Neural progenitor cell (in vitro differentiated cells): ENCODE measurements around the gene TCF3. TPM values are rescaled to one million over a fixed set of nuclear protein-coding genes. Genes with fewer than 3 reads are reported as not detected.

Experiments used
- DNase-seq: peaks from one replicate; pipeline ENCODE4 v3.0.0-alpha.2; 2016; ENCODE audit warnings: low spot score
- H2AFZ ChIP-seq: fragments of 200-600 bp; sonication (generic); replicated peaks from 2 replicates; pipeline ENCODE4 v1.6.1; 2016; ENCODE audit warnings: antibody characterized with exemption
- H3F3A ChIP-seq: fragments of 200-600 bp; sonication (generic); 2 replicates; pipeline ENCODE4 v1.6.1; 2016; ENCODE audit warnings: antibody characterized with exemption, low read depth
- H3K27ac ChIP-seq: fragments of 200-600 bp; sonication (generic); 2 replicates; pipeline ENCODE4 v1.5.1; 2016; ENCODE audit warnings: mild to moderate bottlenecking
- H3K27me3 ChIP-seq: fragments of 200-600 bp; sonication (generic); 2 replicates; pipeline ENCODE4 v1.6.1; 2016; ENCODE audit warnings: mild to moderate bottlenecking, moderate library complexity
- H3K36me3 ChIP-seq: fragments of 200-600 bp; sonication (generic); 2 replicates; pipeline ENCODE4 v1.5.1; 2016
- H3K4me1 ChIP-seq: fragments of 200-600 bp; sonication (generic); 2 replicates; pipeline ENCODE4 v1.6.1; 2016; ENCODE audit warnings: mixed run types
- H3K4me2 ChIP-seq: fragments of 200-600 bp; sonication (generic); 2 replicates; pipeline ENCODE4 v1.6.1; 2016
- H3K4me3 ChIP-seq: fragments of 200-600 bp; sonication (generic); 2 replicates; pipeline ENCODE4 v1.5.1; 2016
- H3K79me2 ChIP-seq: fragments of 200-600 bp; sonication (generic); 2 replicates; pipeline ENCODE4 v1.6.1; 2016; ENCODE audit warnings: low read depth
- H3K9ac ChIP-seq: fragments of 200-600 bp; sonication (generic); 2 replicates; pipeline ENCODE4 v1.6.1; 2016
- H3K9me3 ChIP-seq: fragments of 200-600 bp; sonication (generic); 2 replicates; pipeline ENCODE4 v1.5.1; 2016; ENCODE audit warnings: low read depth
- H4K20me1 ChIP-seq: fragments of 200-600 bp; sonication (generic); 2 replicates; pipeline ENCODE4 v1.6.1; 2016; ENCODE audit warnings: low read depth
- H3K27ac Mint-ChIP-seq: 3 replicates; pipeline ENCODE4 v1.8.0; 2021; ENCODE audit warnings: mixed read lengths
- H3K27me3 Mint-ChIP-seq: 2 replicates; pipeline ENCODE4 v1.8.0; 2022; ENCODE audit warnings: low read depth, mild to moderate bottlenecking, inconsistent platforms, moderate library complexity, mixed read lengths; ENCODE audit not compliant: insufficient read depth
- H3K36me3 Mint-ChIP-seq: 3 replicates; pipeline ENCODE4 v1.8.0; 2021; ENCODE audit warnings: mixed read lengths
- H3K4me1 Mint-ChIP-seq: 3 replicates; pipeline ENCODE4 v1.8.0; 2021; ENCODE audit warnings: mixed read lengths
- H3K4me3 Mint-ChIP-seq: 3 replicates; pipeline ENCODE4 v1.8.0; 2021; ENCODE audit warnings: mild to moderate bottlenecking, moderate library complexity, mixed read lengths
- H3K9me3 Mint-ChIP-seq: 3 replicates; pipeline ENCODE4 v1.8.0; 2020; ENCODE audit warnings: mixed read lengths
- CTCF ChIP-seq: fragments of 200-600 bp; sonication (generic); IDR thresholded peaks from 2 replicates; pipeline ENCODE4 v1.5.1; 2017; ENCODE audit warnings: antibody characterized with exemption, mild to moderate bottlenecking
- EZH2 ChIP-seq: fragments of 200-600 bp; sonication (generic); IDR thresholded peaks from 2 replicates; pipeline ENCODE4 v1.6.1; 2017; ENCODE audit warnings: antibody characterized with exemption, mild to moderate bottlenecking, moderate library complexity
- EZH2phosphoT487 ChIP-seq: fragments of 200-600 bp; sonication (generic); IDR thresholded peaks from 2 replicates; pipeline ENCODE4 v1.6.1; 2017; ENCODE audit warnings: antibody characterized with exemption
- total RNA-seq: library from RNA; depleted of rRNA; stranded (reverse); fragments of >200 nt; gene quantifications from 2 replicates; pipeline ENCODE4 v1.2.3, GENCODE V29; 2015; ENCODE audit warnings: low replicate concordance

TCF3 gene
- total RNA-seq, 1 donor from 2014 or later: 131 TPM

DNA sequence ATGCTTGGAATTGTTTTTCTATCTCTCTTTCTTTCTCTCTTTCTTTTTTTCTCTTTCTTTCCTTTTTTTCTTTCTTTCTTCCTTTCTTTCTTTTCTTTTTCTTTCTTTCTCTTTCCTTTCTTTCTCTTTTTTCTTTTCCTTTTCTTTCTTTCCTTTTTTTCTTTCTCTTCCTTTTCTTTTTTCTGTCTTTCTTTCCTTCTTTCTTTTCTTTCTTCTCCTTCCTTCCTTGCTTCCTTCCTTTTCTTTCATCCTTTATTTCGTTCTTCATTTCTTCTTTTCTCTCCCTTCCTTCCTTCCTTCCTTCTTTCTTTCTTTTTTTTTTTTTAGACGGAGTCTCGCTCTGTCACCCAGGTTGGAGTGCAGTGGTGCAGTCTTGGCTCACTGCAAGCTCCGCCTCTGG is 82.4 kb downstream of the TCF3 start:
- Histone ChIP-seq H3K4me3 (no peak overlapping the region), H3K9ac (no peak overlapping the region), H3K79me2 (peaks cover 25% of the 10 kb centered on the region), H3F3A (peaks cover 14% of the 10 kb centered on the region), H3K4me1 (peaks cover 11% of the 10 kb centered on the region), H3K27ac (no peak overlapping the region), H4K20me1 (peaks cover 26% of the 10 kb centered on the region), H2AFZ (no peak overlapping the region), H3K4me2 (no peak overlapping the region), H3K9me3 (no peaks in the 10 kb centered on the region), H3K36me3 (no peaks in the 10 kb centered on the region), H3K27me3 (peaks cover 23% of the 10 kb centered on the region)
- Mint-ChIP-seq H3K36me3 (peaks cover 5% of the 10 kb centered on the region), H3K4me3 (peak overlapping the region; percentile 47), H3K27me3 (peaks cover 17% of the 10 kb centered on the region), H3K27ac (no peak overlapping the region), H3K9me3 (peaks cover 3% of the 10 kb centered on the region), H3K4me1 (peaks cover 7% of the 10 kb centered on the region)
- TF ChIP-seq EZH2phosphoT487 (no peak), CTCF (no peak), EZH2 (no peak)
- no peak for DNase-seq

DNA sequence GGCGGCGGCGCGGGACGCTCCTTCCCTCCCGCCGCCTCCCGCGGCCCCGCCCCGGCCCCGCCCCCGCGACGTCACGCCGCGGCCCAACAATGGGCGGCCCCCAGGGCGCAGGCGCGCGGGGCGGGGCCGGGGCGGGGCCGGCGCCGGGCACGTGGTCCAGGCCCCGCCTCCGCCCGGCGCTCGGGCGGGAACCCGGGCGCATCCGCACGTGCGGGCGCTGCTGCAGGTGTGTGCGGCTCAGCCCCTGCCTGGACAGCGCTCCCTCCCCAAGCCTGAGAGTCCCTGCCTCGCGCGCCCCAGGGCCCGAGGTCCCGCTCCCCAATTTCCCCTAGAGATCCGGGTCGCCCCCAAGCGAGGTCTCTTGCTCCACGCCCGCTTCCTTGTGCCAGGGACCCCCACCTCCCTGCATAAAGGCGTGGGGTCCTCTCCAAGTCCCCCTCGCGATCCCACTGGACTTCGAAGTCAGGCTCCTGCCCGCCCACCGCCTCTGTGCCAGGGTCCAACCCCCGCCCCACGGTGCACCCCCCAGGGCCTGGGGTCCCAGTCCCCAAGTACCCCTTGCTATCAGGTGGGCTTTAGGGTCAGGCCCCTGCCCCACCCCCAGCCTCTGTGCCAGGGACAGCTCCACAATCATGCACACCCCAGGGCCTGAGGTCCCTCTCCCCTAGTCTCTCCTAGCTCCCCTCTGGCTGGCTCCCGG is 83.9 kb downstream of the TCF3 start, which contains the start of gene MEX3D:
Gene MEX3D, minus strand, starts transcription at position 6 of the 700 bp plus-strand sequence. CDS start 267 bp downstream, outside the sequence.
- H3K4me3 Mint-ChIP-seq: peak within 1 kb of the TSS; percentile 85
- Histone ChIP-seq H3K27me3 (peaks cover 23% of the 10 kb centered on the region), H3K9me3 (no peaks in the 10 kb centered on the region), H3K4me2 (peak within 1 kb of the TSS; percentile 91), H3K36me3 (no peaks in the 10 kb centered on the region), H3K27ac (peak within 1 kb of the TSS; percentile 89), H3K4me3 (peak within 1 kb of the TSS; percentile 76), H3K4me1 (peaks cover 11% of the 10 kb centered on the region), H3K79me2 (peaks cover 41% of the 10 kb centered on the region), H3K9ac (peak within 1 kb of the TSS; percentile 86), H4K20me1 (peaks cover 41% of the 10 kb centered on the region), H3F3A (peaks cover 14% of the 10 kb centered on the region), H2AFZ (no peak within 1 kb of the TSS)
- TF ChIP-seq CTCF (no peak), EZH2 (no peak), EZH2phosphoT487 (no peak)
- H3K4me1 Mint-ChIP-seq: peaks cover 12% of the 10 kb centered on the region
- peak; percentile 90 for DNase-seq
- H3K27me3 Mint-ChIP-seq: peaks cover 17% of the 10 kb centered on the region
- H3K27ac Mint-ChIP-seq: no peak within 1 kb of the TSS
- peaks cover 7% of the 10 kb centered on the region for H3K36me3 Mint-ChIP-seq
- peaks cover 3% of the 10 kb centered on the region for H3K9me3 Mint-ChIP-seq

- no peaks in the 10 kb centered on the region for H3K9me3 ChIP-seq
- Mint-ChIP-seq H3K4me3 (no peak overlapping the region), H3K27me3 (peaks cover 17% of the 10 kb centered on the region), H3K27ac (no peak overlapping the region), H3K9me3 (peaks cover 3% of the 10 kb centered on the region), H3K4me1 (peaks cover 17% of the 10 kb centered on the region), H3K36me3 (peaks cover 9% of the 10 kb centered on the region)
- peak overlapping the region; percentile 76 for H3K4me3 ChIP-seq
- H4K20me1 ChIP-seq: peaks cover 47% of the 10 kb centered on the region
- no peak overlapping the region for H3K4me2 ChIP-seq
- no peak overlapping the region for H2AFZ ChIP-seq
- no peak overlapping the region for H3K27ac ChIP-seq
- H3K9ac ChIP-seq: no peak overlapping the region
- peak; percentile 64 for DNase-seq
- H3K27me3 ChIP-seq: peaks cover 23% of the 10 kb centered on the region
- H3K36me3 ChIP-seq: no peaks in the 10 kb centered on the region
- peaks cover 11% of the 10 kb centered on the region for H3K4me1 ChIP-seq
- peaks cover 12% of the 10 kb centered on the region for H3F3A ChIP-seq
- H3K79me2 ChIP-seq: peaks cover 47% of the 10 kb centered on the region
- TF ChIP-seq CTCF: no peak
- TF ChIP-seq EZH2: no peak
- TF ChIP-seq EZH2phosphoT487: no peak
Observed at GRCh38 chr19:1567848-1568227, 84.6 kb downstream of the TCF3 start.
